NCI-H226 (cell line): ENCODE results near the gene CRIP3.
"Not testable (repeated sequence)": the region's sequence is repeated elsewhere in the genome, so short reads cannot be mapped to it uniquely, and the experiment has no call there.

Source experiments
- DNase-seq: peaks from one replicate; pipeline ENCODE4 v3.0.0-alpha.2; 2015

CRIP3 gene

GRCh38 chr6:43304882-43305281 lies 3.7 kb downstream of the CRIP3 start:
- DNase-seq = no peak

- DNase-seq = no peak
Observed at GRCh38 chr6:43304361-43304760, 4.3 kb downstream of the CRIP3 start.

DNA sequence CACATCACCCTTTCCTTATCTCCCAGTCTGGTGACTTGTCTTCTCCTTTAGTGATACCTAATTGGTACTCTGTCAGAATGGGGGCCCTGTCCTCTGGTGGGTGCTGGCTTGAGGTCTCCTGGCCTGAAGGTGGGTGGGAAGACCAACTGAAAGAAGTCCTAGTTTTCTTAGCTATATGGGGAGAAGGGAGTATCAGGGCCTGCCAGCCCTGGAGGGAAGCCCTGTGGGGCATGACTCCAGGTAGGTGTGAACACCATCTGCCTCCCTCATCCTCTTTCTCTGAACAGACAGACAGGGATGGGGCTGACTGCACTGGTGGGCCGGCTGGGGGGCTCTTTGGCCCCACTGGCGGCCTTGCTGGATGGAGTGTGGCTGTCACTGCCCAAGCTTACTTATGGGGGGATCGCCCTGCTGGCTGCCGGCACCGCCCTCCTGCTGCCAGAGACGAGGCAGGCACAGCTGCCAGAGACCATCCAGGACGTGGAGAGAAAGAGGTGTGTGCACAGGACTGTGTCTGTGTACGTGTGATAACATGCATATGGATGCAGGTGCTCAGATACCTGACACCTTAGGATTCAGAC lies 4.8 kb downstream of the CRIP3 start:
- DNase-seq = no peak

GRCh38 chr6:43303006-43303405 lies 5.6 kb downstream of the CRIP3 start:
- DNase-seq = not testable (repeated sequence)

DNA sequence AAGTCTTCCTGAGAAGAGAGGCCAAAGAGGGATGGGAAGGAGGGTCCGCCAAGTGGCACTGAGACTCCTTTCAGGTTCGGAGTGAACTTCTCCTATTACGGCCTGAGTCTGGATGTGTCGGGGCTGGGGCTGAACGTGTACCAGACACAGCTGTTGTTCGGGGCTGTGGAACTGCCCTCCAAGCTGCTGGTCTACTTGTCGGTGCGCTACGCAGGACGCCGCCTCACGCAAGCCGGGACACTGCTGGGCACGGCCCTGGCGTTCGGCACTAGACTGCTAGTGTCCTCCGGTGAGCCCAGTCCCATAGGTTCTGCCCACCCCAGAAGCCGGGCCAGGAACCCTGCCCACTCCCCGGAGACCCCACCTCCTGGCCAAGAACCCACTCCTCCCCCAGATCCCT lies 6.5 kb downstream of the CRIP3 start:
- no peak for DNase-seq

- no peak for DNase-seq
Observed at GRCh38 chr6:43301081-43301870, 7.3 kb downstream of the CRIP3 start.

GRCh38 chr6:43299338-43300293 lies 9.0 kb downstream of the CRIP3 start:
- no peak for DNase-seq

DNA sequence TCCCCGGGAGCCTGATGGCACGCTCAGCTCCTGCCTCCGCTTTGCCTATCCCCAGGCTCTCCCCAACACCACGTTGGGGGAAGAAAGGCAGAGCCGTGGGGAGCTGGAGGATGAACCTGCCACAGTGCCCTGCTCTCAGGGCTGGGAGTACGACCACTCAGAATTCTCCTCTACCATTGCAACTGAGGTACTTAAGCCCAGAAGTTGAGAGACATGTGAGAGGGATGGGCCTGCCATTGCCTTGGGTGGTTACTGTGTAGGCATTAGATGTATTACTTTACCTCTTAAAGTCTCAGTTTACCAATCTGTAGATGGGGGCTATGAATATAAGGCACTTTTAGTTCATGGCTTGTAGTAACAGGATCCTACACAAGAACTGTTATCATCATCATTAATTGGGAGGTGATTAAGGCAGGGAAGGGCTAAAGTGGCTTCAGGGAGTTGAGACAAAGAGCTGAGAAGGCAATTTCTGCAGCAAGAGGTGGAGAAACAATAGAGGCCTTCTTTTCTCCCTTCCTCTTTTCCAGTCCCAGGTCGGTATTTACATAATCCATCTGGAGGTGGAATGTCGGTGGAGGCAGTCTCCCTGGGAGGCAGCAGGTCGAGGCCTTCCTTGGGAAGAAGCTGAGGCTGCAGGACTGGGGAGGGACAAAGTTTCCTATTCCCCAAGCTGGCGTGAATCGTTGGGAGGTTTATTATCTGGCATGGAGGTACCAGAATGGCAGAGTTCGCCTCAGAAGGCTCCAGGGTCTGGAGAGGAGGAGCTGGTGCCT lies 9.9 kb downstream of the CRIP3 start:
- DNase-seq = no peak

- no peak for DNase-seq
Observed at GRCh38 chr6:43297644-43298564, 10.7 kb downstream of the CRIP3 start, which contains the start of gene SLC22A7. Gene SLC22A7, plus strand, starts transcription at chr6:43298260. Its CDS starts 99 bp downstream, at chr6:43298359.

GRCh38 chr6:43296780-43297497 lies 11.7 kb downstream of the CRIP3 start:
- no peak for DNase-seq

- DNase-seq = no peak
Observed at GRCh38 chr6:43295456-43295855, 13.2 kb downstream of the CRIP3 start.

DNA sequence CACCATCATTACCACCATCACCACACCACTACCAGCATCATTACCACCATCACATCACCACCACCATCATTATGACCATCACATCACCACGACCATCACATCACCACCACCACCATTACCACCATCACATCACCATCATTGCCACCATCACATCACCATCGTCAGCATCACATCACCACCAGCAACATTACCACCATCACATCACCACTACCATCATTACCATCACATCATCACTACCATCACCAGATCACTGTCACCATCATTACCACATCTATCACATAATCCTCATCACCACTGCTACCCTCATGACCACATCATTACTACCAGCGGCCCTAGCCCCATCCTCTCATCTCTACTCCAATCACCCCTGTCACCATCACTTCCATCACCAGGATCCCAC lies 14.1 kb downstream of the CRIP3 start:
- DNase-seq = no peak

DNA sequence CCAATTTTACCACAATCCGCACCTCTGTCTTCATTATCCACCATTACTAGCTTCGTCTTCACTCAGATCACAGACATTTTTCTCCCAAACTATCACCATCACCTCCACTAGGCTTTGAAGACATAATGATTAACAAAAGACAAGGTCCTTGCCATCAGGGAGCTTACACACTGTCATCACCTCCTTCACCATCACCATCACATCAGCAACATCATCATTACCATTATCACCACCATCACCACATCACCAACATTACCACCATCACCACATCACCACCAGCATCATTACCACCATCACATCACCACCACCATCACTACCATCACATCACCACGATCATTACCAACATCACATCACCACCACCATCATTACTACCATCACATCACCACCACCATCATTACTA lies 14.9 kb downstream of the CRIP3 start:
- no peak for DNase-seq

GRCh38 chr6:43292763-43293318 lies 15.8 kb downstream of the CRIP3 start:
- no peak for DNase-seq

GRCh38 chr6:43292341-43292740 lies 16.3 kb downstream of the CRIP3 start:
- no peak for DNase-seq

DNA sequence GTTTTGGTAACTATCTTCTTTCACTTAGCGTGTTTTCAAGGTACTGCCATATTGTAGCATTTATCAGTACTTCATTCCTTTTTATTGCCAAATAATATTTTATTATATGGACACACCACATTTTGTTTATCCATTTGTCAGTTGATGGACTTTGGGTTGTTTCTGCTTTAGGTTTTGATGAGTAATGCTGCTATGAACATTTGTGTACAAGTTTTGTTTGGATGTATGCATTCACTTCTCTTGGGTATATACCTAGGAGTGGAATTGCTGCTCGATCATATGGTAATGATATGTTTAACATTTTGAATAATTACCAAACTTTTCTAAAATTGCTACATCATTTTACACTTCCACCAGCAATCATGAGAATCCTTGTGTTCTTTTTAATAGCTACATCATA lies 16.9 kb downstream of the CRIP3 start:
- DNase-seq = no peak

GRCh38 chr6:43290905-43291355 lies 17.7 kb downstream of the CRIP3 start:
- DNase-seq = no peak

DNA sequence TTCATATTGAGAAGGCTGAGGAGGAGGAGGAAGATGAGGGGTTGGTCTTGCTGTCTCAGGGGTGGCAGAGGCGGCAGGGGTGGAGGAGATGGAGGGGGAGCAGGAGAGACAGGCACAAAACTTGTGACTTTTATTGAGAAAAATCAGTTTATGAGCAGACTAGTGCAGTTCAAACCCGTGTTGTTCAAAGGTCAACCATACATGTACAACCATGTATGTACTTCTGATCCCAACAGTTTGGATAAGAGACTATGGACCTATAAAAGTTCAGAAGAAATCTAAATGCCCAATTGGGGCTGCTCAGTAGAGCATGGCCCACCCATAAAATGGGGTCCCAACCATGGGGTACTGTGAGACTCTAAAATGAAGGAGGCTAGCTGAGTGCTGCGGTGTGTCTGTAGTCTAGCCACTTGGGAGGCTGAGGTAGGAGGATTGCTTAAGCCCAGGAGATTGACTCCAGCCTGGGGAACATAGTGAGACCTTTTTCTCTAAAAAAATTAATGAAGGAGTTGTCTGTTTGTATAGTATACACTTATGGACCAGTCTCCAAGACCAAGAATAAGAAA lies 18.2 kb downstream of the CRIP3 start:
- no peak for DNase-seq

DNA sequence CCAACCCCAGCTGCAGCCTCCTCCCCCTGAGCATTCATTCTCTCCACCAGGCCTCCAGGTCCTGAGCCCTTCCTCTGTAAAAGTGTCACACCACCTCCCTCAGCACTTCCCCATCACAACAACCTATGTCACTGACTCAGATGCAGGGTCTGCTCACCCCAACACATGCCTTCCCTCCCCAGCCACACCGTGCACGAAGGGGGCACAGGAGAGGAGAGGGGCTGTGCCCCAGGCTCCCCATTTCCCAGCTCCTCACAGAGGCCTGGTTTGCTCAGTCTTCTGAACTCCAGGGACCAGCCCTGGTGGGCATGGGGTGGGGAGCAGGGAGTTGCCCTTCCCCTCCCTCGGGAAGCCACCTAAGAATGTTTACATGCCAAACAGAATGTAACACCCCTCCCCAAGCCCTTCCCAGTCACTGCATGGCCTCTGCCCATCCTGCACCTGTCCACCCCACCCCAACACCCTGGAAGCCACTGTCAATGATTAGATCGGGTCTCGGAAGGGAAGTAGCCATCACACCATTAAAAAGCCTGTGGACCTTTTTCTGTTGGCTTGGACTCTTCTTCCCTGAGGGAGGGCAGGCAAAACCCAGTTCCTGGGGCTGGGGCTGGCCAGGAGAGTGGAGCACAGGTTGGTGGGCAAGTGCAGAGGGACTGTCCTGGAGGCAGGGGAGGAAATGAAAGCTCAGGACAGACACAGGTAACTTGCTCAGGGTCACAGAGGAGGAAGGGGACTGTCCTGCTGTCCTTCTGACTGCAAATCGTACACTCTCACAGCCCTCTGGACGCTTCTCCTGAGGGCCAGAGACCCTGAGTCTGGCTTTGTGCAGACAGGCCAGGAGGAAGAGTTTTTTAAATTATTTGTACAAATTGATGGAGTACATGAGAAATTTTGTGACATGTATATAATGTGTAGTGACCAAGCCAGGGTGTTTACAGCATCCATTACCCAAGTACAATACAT lies 20.6 kb downstream of the CRIP3 start:
- DNase-seq = no peak
